ENCODE data around the gene SORT1. TPM values are rescaled to one million over a fixed set of nuclear protein-coding genes. Genes with fewer than 3 reads are reported as not detected.
A peak's percentile ranks its signal among the peaks of the same experiment; 100 is the strongest.

The SORT1 gene
- total RNA-seq, 1 donor from 2014 or later, result 30.7 TPM

DNA sequence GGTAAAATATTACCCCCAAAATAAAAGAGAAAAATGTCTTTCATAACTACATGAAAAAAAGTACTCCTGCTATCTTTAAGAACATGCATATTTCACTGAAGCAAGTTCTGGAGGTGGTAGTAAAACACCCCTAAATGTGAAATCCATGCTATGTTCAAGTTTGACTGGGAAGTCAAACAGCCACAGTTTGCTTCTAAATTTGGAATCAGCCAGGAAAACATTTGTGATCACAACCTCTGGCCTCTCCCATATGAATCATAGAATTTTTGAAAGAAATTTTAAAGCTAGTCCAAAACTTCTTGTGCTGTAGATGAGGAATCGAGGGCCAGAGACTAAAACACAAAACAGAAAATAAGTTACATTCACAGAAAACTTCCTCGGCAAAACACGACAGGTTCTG is 6.6 kb downstream of the SORT1 start:
- Histone ChIP-seq H3K4me3 (peak overlapping the region in 1 of 2 donors; percentile 8), H3K27ac (peak overlapping the region; percentile 69), H3K4me1 (peaks cover 16% of the 10 kb centered on the region), H3K36me3 (no peaks in the 10 kb centered on the region), H3K9me3 (no peaks in the 10 kb centered on the region), H3K27me3 (no peaks in the 10 kb centered on the region)
- intact Hi-C loops (cut with DNase I), result no loop called here
- no peak for TF ChIP-seq POLR2AphosphoS5 (IDR thresholded peaks at IDR 0.05; ENCODE audit: insufficient read depth in 1 of 2, low read depth in 1 of 2)
- no peak for DNase-seq (ENCODE audit: extremely low spot score in 2 of 2)

DNA sequence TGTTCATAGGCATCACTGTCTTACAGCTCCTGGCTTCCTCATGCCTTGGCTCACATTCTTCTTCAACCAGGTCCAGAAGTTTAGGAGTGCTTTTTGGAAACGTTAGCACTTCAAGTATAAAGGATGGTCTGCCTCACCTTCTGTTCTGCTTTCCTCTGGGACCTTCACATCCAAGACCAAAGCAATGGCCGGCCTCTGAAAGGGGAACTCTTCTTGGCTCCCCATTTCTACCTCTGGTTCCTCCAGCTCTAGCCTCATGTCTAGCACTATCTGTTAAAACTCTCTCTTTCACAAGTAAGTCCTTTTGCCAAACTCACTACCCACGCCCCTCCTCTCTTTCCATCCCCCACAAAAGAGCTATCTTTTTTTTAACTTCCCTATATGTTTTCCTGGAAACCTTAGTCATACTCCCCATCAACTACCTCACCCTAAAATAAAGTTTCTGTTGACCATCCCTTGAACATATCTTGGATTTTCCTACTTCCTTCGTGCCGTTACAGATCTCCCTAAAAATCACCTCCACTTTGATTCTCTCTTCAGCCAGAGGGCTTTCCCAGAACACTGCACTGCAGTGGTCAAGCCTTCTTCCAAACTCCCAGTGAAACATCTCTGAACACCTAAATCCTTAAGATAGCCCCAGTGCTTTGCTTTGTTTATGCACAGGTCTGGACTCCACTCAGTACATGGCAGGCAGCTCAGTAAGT is 7.9 kb downstream of the SORT1 start:
- Histone ChIP-seq H3K9me3 (no peaks in the 10 kb centered on the region), H3K27me3 (no peaks in the 10 kb centered on the region), H3K27ac (peak overlapping the region; percentile 69), H3K4me1 (peaks cover 16% of the 10 kb centered on the region), H3K36me3 (no peaks in the 10 kb centered on the region), H3K4me3 (no peak overlapping the region)
- intact Hi-C loops (cut with DNase I), result no loop called here
- TF ChIP-seq, protein P1, sequence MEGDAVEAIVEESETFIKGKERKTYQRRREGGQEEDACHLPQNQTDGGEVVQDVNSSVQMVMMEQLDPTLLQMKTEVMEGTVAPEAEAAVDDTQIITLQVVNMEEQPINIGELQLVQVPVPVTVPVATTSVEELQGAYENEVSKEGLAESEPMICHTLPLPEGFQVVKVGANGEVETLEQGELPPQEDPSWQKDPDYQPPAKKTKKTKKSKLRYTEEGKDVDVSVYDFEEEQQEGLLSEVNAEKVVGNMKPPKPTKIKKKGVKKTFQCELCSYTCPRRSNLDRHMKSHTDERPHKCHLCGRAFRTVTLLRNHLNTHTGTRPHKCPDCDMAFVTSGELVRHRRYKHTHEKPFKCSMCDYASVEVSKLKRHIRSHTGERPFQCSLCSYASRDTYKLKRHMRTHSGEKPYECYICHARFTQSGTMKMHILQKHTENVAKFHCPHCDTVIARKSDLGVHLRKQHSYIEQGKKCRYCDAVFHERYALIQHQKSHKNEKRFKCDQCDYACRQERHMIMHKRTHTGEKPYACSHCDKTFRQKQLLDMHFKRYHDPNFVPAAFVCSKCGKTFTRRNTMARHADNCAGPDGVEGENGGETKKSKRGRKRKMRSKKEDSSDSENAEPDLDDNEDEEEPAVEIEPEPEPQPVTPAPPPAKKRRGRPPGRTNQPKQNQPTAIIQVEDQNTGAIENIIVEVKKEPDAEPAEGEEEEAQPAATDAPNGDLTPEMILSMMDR (IDR thresholded peaks at IDR 0.05), result no peak
- TF ChIP-seq POLR2AphosphoS5 (IDR thresholded peaks at IDR 0.05; ENCODE audit: insufficient read depth in 1 of 2, low read depth in 1 of 2) (no peak), POLR2A (IDR thresholded peaks at IDR 0.05) (no peak)
- no peak for DNase-seq (ENCODE audit: extremely low spot score in 2 of 2)

DNA sequence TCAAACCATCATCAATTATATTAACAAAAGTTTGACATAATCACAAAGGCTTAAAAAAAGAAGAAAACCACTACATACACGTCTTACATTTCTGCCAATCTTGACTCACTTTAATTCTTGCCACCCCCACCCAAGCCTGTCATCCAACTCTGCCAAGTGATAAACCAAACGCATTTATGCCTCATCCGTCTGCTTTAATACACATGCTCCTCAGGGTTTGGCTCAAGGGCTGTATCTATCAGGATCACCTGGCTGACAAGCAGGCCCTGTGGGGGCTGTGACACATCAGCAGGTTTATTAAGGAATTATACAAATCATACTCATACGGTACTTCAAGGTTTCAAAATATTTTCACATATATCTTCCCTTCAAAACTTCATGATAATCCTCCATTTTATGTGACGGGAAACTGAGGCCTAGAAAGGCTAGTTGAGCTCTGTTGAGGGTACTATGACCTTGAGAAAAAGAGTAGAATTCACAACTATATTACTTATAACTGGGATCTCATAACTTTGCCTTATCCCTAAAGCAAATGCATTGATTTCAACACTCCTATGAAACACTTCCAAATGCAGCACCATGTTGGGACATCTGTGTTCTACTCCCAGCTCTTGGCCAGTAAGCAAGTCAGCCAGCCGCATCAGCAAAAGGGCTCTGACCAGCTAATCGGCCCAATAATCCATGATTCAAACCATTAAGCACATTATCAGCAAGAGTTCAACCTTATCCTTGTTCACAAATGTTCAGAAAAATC is 8.7 kb downstream of the SORT1 start:
- H3K36me3 ChIP-seq, result no peaks in the 10 kb centered on the region
- H3K4me3 ChIP-seq, result no peak overlapping the region
- TF ChIP-seq POLR2AphosphoS5 (IDR thresholded peaks at IDR 0.05; ENCODE audit: insufficient read depth in 1 of 2, low read depth in 1 of 2) (no peak), POLR2A (IDR thresholded peaks at IDR 0.05) (no peak)
- TF ChIP-seq, protein P1 (IDR thresholded peaks at IDR 0.05), result no peak
- peak overlapping the region; percentile 69 for H3K27ac ChIP-seq
- intact Hi-C loops (cut with DNase I), result no loop called here
- peaks cover 16% of the 10 kb centered on the region for H3K4me1 ChIP-seq
- DNase-seq (ENCODE audit: extremely low spot score in 2 of 2), result no peak
- H3K27me3 ChIP-seq, result no peaks in the 10 kb centered on the region
- no peaks in the 10 kb centered on the region for H3K9me3 ChIP-seq

DNA sequence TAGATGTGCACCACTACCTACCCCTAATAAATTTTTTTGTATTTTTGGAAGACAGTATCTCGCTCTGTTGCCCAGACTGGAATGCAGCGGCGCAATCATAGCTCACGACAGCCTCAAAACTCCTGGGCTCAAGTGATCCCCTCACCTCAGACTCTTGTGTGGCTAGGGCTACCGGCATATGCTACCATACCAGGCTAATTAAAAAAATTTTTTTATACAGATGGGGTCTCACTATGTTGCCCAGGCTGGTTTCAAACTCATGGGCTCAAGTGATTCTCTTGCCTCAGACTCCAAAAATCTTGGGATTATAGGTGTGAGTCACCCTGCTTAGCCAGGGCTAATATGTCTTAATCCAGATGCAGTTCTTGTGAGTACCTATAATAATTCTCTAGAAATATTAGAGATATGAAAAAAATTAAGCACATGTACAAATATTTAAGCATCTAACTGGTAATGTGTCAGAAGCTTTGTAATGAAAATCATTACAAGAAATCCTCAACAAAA is 9.5 kb downstream of the SORT1 start:
- Histone ChIP-seq H3K9me3 (no peaks in the 10 kb centered on the region), H3K27me3 (no peaks in the 10 kb centered on the region), H3K27ac (no peak overlapping the region), H3K4me1 (peaks cover 16% of the 10 kb centered on the region), H3K36me3 (no peaks in the 10 kb centered on the region), H3K4me3 (no peak overlapping the region)
- intact Hi-C loops (cut with DNase I), result no loop called here
- no peak for TF ChIP-seq POLR2AphosphoS5 (IDR thresholded peaks at IDR 0.05; ENCODE audit: insufficient read depth in 1 of 2, low read depth in 1 of 2)
- TF ChIP-seq, protein P1 (IDR thresholded peaks at IDR 0.05), result no peak
- TF ChIP-seq POLR2A (IDR thresholded peaks at IDR 0.05), result no peak
- no peak for DNase-seq (ENCODE audit: extremely low spot score in 2 of 2)

DNA sequence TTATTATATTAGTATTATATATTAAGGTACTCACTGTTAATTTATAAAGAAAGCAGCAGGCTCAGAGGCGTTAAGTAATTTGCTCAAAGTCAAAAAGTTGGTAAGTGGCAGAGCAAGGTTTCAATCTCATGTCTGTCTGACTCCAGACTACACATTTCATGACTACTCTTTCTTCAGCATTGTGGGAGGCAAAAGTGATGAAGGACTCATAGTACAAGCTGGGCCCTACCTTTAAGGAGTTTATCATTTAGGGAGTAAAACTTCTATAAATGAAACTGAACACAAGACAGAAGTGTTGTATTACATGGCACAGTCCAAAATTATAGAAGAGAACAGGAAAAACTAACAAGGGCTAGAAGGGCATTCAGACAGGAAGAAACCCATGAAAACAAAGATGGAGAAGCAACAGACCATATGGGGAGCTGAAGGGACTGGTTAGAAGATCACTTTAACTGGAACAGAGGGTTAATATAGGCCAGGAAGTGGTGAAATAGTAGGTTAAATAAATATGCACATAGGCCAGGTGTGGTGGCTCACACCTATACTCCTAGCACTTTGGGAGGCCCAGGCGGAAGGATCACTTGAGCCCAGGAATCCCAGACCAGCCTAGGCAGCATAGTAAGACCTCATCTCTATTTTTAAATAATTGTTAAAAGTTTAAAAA is 11.5 kb downstream of the SORT1 start:
- Histone ChIP-seq H3K36me3 (no peaks in the 10 kb centered on the region), H3K9me3 (no peaks in the 10 kb centered on the region), H3K27me3 (no peaks in the 10 kb centered on the region), H3K27ac (no peak overlapping the region), H3K4me1 (no peaks in the 10 kb centered on the region), H3K4me3 (no peak overlapping the region)
- TF ChIP-seq, protein P1 (IDR thresholded peaks at IDR 0.05), result no peak
- TF ChIP-seq POLR2A (IDR thresholded peaks at IDR 0.05) (no peak), POLR2AphosphoS5 (IDR thresholded peaks at IDR 0.05; ENCODE audit: insufficient read depth in 1 of 2, low read depth in 1 of 2) (no peak)
- DNase-seq (ENCODE audit: extremely low spot score in 2 of 2), result no peak
- intact Hi-C loops (cut with DNase I), result no loop called here
